LHCN-M2 (cell line): Measurements from ENCODE around the gene RELCH. TPM values are rescaled to one million over a fixed set of nuclear protein-coding genes. Genes with fewer than 3 reads are reported as not detected.
A peak's percentile ranks its signal among the peaks of the same experiment; 100 is the strongest.

Source experiments
- DNase-seq: peaks from one replicate; pipeline ENCODE4 v3.0.0-alpha.2; 2012; ENCODE audit warnings: low read depth
- total RNA-seq: library from RNA; depleted of rRNA; stranded (reverse); fragments of >200 nt; gene quantifications from 2 replicates; pipeline ENCODE4 v1.2.3, GENCODE V29; 2014; rRNA removed

The RELCH gene
- total RNA-seq, 1 experiment from 2014 or later, result 25.5 TPM

- DNase-seq, result no peak
These were observed 151.5 kb downstream of the RELCH start for GRCh38 chr18:62338446-62339105.

- DNase-seq, result peak; percentile 59
These were observed 152.3 kb downstream of the RELCH start for GRCh38 chr18:62339106-62339988.

- DNase-seq, result no peak
These were observed 153.9 kb downstream of the RELCH start for GRCh38 chr18:62340996-62341395.

GRCh38 chr18:62341473-62341872 lies 154.4 kb downstream of the RELCH start:
- no peak for DNase-seq

- DNase-seq, result no peak
These were observed 155.8 kb downstream of the RELCH start for GRCh38 chr18:62342884-62343283.

DNA sequence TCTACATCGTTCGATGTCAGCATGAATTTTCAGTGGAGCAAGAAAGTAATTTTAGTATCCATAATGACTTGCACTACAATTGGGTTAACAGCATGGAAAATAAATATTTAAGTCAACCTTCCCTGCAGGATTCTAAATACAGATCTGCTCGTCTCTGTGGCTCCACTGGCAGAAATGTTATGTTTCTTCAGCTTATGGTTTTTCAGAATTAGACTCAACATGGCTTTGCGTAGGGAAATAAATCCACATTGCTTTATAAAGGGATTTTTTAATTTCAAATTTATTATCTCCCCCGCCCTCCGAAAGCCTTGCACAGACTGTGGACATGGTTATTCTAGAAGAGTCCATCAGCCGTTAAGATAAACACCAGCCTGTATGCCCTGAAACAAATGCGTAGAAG lies 156.3 kb downstream of the RELCH start:
- no peak for DNase-seq

DNA sequence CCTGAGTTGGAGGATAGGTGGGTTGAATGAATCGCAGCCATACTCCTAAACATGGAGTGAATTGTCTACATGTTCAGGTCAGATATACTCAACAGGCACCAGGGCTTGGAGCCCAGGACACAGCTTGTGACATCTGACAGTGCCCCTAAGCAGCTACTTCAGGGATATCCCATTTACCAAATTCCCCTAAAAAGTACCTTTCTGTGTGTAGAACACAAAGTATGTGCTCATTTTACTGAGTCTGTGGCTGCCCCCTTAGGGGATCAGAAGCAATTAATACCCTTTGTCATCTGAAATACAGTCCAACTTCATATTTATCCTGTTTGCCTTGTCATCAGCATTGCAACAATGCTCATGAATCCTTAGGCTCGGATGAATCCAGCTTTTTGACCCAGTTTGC lies 158.9 kb downstream of the RELCH start:
- DNase-seq, result no peak

- no peak for DNase-seq
These were observed 159.5 kb downstream of the RELCH start for GRCh38 chr18:62346333-62347088.

DNA sequence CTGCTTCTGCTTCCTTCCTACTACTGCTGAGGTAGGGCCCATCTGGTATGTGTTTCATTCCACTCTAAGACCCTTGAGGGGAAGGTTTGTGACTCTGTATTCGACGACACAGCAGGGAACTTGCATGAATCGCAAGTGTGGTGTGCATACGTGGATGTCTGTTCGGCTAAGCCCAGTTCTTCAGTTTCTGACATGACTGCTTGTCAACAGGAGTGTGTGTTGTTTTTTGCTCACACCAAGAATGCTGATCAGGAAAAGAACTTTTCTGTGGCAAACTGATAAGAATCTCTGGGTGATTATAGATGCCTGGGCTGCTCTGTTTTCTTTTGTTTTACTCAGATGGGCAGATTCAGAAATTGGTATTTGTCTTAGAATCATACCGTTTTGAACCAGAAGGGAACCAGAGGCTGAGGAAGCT lies 160.0 kb downstream of the RELCH start:
- DNase-seq, result no peak

- no peak for DNase-seq
These were observed 161.4 kb downstream of the RELCH start for GRCh38 chr18:62348474-62348873.

GRCh38 chr18:62353170-62353569 lies 166.1 kb downstream of the RELCH start:
- no peak for DNase-seq

- DNase-seq, result no peak
These were observed 167.1 kb downstream of the RELCH start for GRCh38 chr18:62354151-62354550.

GRCh38 chr18:62357079-62357719 lies 170.1 kb downstream of the RELCH start:
- DNase-seq, result no peak

Other genes starting within 250 kb of the RELCH start
- 22.4 and 30.5 TPM in 2 replicates for gene PIGN, start 199 bp upstream of the RELCH start, total RNA-seq
- 0.06 TPM in 2 replicates for gene TNFRSF11A, start 138.1 kb downstream of the RELCH start, total RNA-seq